Pancreas (tissue), 10 donors: ENCODE results near the gene PAX2. TPM values are rescaled to one million over a fixed set of nuclear protein-coding genes. Genes with fewer than 3 reads are reported as not detected.

Experiments
- ATAC-seq, 4 donors: fragments of 200-7000 bp; cut with Tn5 transposase; one replicate each; pipeline versions ENCODE4 v1.8.0 to v1.9.1; 2020; ENCODE audit warnings: mild to moderate bottlenecking in 4 of 4, moderate library complexity in 4 of 4
- DNase-seq, 6 donors: peaks; one replicate each; pipeline ENCODE4 v3.0.0-alpha.2; 2020
- FAIRE-seq: peaks from 2 replicates; lab custom pipeline; 2012; peaks lifted over from hg19 to GRCh38; lab: Jason Lieb, UNC
- H3K27ac ChIP-seq, 4 donors: fragments of 200-600 bp; sonication (generic); 1 replicate in 3 of 4; 2 replicates in 1 of 4; pipeline versions ENCODE4 v1.5.0 to v1.8.0; 2020
- H3K27me3 ChIP-seq, 4 donors: fragments of 200-600 bp; one replicate each; pipeline ENCODE4 v1.8.0; 2021
- H3K36me3 ChIP-seq, 3 donors: fragments of 200-600 bp; sonication (generic) in 1 of 3; one replicate each; pipeline versions ENCODE4 v1.5.0 to v1.8.0; 2020 to 2021
- H3K4me1 ChIP-seq, 3 donors: fragments of 200-600 bp; one replicate each; pipeline ENCODE4 v1.8.0; 2021
- H3K4me3 ChIP-seq, 4 donors: fragments of 200-600 bp; sonication (generic) in 2 of 4; one replicate each; pipeline versions ENCODE4 v1.5.0 to v1.8.0; 2020 to 2021
- H3K9me3 ChIP-seq, 4 donors: fragments of 200-600 bp; one replicate each; pipeline ENCODE4 v1.8.0; 2021
- WGBS, 2 donors: extraction: QIAGEN DNeasy Blood & Tissue Kit; methylation state at CpG; one replicate each; pipeline ENCODE4 v1.1.7; 2013; 5-methylcytosine and 5-hydroxymethylcytosine counted together
- intact Hi-C, 3 donors: fragments of 100-400 bp; cut with DNase I; formaldehyde crosslinking; loops; one replicate each; pipeline versions ENCODE4 v1.11.1 to v1.14.2; 2022
- polyA plus RNA-seq, 2 donors: library from polyadenylated mRNA; stranded (reverse); fragments of 200-250 nt; gene quantifications; one replicate each; pipeline ENCODE4 v1.2.3, GENCODE V29; 2013
- total RNA-seq, 6 donors: library from RNA; stranded (reverse); fragmentation: NEBNext Ultra II Directional in 4 of 6; extraction: Animal tissue kit (Norgen Biotek cat#: 25700) in 4 of 6; gene quantifications; one replicate each; pipeline versions ENCODE4 v1.2.1 to v1.2.4, GENCODE V29; 2021 to 2023
- TF ChIP-seq, protein P1 (sequence below), 4 donors: fragments of 200-600 bp; sonication (generic) in 3 of 4; IDR thresholded peaks; one replicate each; pipeline versions ENCODE4 v1.5.0 to v1.8.0; 2021; ENCODE audit warnings: antibody characterized with exemption in 4 of 4
- donor health status: healthy with polysubstance abuse.
- donor health status: DM: no; HTN: no; CAD: no; lungs with moderate emphysema.
- donor health status: DM: no; HTN: no; CAD: no.
- donor health status: control.
- donor health status: control.
- donor health status: Bipolar disorder and iron deficiency.
- donor health status: DM: yes; HTN: yes; CAD: no.
- donor health status: DM: no; HTN: no; CAD: no.
- donor health status: DM: no; HTN: no; CAD: no.
- donor health status: DM: yes; HTN: yes; CAD: no.

The PAX2 gene
- total and polyA plus RNA-seq, 8 donors: 0.07 to 0.49 (median 0.26) TPM

DNA sequence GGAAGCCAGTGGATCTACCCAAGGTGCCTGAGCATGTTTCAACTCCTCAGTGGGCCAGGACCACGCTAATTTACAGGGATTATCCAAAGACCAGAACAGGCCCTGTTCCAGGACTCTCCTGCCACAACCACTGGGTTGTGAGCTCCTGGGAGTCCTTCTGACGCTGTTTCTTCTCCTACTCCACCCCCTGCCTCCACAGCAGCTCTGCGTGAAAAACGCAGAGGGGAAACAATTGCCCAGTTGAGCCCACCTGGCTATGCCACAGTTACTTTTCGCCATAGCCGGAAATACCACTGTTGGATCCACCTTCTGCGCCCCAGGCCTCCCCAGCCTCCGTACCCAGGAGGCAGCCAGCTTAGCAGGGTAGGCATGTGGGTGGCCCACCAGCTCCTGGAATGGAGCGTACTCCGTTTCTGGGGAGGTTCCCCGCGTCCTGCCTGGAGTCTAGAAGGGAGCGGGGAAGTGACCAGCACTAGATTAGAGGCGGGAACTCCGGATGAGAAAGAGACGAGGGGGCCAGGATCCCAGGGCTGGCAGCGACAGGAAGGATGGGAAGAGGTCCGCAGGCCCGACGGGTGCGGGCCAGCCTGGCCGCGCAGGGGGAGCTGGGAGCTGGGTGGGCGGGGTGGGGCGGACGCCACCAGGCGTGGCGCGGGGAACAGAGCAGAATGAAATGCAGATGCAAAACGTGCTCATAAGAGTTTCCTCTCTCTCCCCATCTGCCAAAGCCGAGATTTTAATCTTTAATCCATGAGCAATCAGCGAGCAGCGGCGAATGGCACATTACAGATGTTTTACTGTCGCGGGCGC lies 32.1 kb upstream of the PAX2 start:
- TF ChIP-seq, protein P1, sequence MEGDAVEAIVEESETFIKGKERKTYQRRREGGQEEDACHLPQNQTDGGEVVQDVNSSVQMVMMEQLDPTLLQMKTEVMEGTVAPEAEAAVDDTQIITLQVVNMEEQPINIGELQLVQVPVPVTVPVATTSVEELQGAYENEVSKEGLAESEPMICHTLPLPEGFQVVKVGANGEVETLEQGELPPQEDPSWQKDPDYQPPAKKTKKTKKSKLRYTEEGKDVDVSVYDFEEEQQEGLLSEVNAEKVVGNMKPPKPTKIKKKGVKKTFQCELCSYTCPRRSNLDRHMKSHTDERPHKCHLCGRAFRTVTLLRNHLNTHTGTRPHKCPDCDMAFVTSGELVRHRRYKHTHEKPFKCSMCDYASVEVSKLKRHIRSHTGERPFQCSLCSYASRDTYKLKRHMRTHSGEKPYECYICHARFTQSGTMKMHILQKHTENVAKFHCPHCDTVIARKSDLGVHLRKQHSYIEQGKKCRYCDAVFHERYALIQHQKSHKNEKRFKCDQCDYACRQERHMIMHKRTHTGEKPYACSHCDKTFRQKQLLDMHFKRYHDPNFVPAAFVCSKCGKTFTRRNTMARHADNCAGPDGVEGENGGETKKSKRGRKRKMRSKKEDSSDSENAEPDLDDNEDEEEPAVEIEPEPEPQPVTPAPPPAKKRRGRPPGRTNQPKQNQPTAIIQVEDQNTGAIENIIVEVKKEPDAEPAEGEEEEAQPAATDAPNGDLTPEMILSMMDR (IDR thresholded peaks at IDR 0.05): no peak
- Histone ChIP-seq H3K27me3 (peaks cover 0 to 19% (median 2%) of the 10 kb centered on the region in 4 donors), H3K36me3 (no peaks in the 10 kb centered on the region), H3K4me3 (peak overlapping the region in 1 of 4 donors; percentile 30), H3K27ac (no peak overlapping the region), H3K4me1 (no peaks in the 10 kb centered on the region), H3K9me3 (no peaks in the 10 kb centered on the region)
- DNase-seq (peak in 1 of 6 donors; percentile 40), FAIRE-seq (no peak), ATAC-seq (peak in 1 of 4 donors; percentile 40)
- 12% methylated on average over 37 of the region's 37 CpGs for WGBS, 2 donors
- intact Hi-C loops: no loop called here

- no peaks in the 10 kb centered on the region for H3K36me3 ChIP-seq
- FAIRE-seq: no peak
These were observed 31.4 kb upstream of the PAX2 start for GRCh38 chr10:100713859-100714565.

GRCh38 chr10:100714566-100714950 lies 30.8 kb upstream of the PAX2 start:
- Histone ChIP-seq H3K4me3 (no peak overlapping the region), H3K36me3 (no peaks in the 10 kb centered on the region), H3K27ac (no peak overlapping the region), H3K4me1 (no peaks in the 10 kb centered on the region), H3K9me3 (no peaks in the 10 kb centered on the region), H3K27me3 (peaks cover 0 to 19% (median 2%) of the 10 kb centered on the region in 4 donors)
- DNase-seq (no peak), FAIRE-seq (no peak), ATAC-seq (no peak)
- intact Hi-C loops: no loop called here
- WGBS, 2 donors: 92 to 93% methylated on average over 1 of the region's 1 CpG
- TF ChIP-seq, protein P1 (IDR thresholded peaks at IDR 0.05): no peak

More at GRCh38 chr10:100713859-100714565, 31.4 kb upstream of the PAX2 start:
- Histone ChIP-seq H3K4me1 (no peaks in the 10 kb centered on the region), H3K9me3 (no peaks in the 10 kb centered on the region), H3K4me3 (peak overlapping the region in 1 of 4 donors; percentile 30), H3K27ac (no peak overlapping the region), H3K27me3 (peaks cover 0 to 19% (median 2%) of the 10 kb centered on the region in 4 donors)
- intact Hi-C loops: no loop called here
- ATAC-seq (no peak), DNase-seq (peak in 1 of 6 donors; percentile 39)
- TF ChIP-seq, protein P1 (IDR thresholded peaks at IDR 0.05): no peak
- 8 to 9% methylated on average over 32 to 36 of the region's 36 CpGs for WGBS, 2 donors

DNA sequence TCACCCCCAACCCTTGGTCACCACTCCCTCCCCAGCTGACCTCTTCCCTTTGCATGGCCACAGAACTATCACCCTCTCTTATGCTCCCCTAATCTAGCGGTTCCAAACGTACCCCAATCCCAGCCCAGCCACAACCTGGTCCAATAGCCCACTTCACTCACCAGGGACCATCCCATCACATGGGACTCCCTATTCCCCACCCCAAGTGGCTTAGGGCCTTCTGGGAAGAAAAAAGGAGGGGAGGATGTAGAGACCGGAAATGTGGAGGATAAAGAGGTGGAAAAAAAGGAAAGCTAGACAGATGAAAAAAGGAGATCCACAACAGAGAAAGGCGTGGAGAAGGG lies 30.3 kb upstream of the PAX2 start:
- no peaks in the 10 kb centered on the region for H3K9me3 ChIP-seq
- FAIRE-seq: no peak
- H3K27ac ChIP-seq: no peak overlapping the region
- H3K27me3 ChIP-seq: peaks cover 0 to 19% (median 4%) of the 10 kb centered on the region in 4 donors
- 67 to 73% methylated on average over 4 of the region's 4 CpGs for WGBS, 2 donors
- H3K36me3 ChIP-seq: no peaks in the 10 kb centered on the region
- peak in 1 of 6 donors; percentile 11 for DNase-seq
- H3K4me1 ChIP-seq: no peaks in the 10 kb centered on the region
- no peak for ATAC-seq
- TF ChIP-seq, protein P1 (IDR thresholded peaks at IDR 0.05): no peak
- H3K4me3 ChIP-seq: no peak overlapping the region
- intact Hi-C loops: no loop called here
